ENCODE measurements around the gene ADAMTS8.

DNA sequence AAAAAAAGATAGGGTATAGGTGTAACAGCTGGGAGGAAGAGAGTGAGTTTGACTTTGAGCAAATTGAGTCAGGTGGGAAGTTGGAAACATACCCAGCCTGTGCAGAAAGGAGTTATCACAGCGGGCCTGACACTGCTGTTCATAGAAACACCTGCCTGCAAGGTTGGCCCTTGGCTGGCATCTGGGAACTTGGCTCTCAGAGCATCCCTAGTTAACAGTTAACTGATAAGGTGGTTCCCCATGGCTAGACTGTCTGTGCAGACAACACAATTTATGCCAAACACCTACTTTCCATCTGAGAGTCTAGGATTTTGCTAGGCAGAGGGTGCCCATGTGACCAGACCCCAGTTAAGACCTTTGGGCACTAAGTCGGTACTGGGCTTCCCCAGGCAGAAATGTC, 31.4 kb downstream of the ADAMTS8 start:
- TF ChIP-seq, protein P1, sequence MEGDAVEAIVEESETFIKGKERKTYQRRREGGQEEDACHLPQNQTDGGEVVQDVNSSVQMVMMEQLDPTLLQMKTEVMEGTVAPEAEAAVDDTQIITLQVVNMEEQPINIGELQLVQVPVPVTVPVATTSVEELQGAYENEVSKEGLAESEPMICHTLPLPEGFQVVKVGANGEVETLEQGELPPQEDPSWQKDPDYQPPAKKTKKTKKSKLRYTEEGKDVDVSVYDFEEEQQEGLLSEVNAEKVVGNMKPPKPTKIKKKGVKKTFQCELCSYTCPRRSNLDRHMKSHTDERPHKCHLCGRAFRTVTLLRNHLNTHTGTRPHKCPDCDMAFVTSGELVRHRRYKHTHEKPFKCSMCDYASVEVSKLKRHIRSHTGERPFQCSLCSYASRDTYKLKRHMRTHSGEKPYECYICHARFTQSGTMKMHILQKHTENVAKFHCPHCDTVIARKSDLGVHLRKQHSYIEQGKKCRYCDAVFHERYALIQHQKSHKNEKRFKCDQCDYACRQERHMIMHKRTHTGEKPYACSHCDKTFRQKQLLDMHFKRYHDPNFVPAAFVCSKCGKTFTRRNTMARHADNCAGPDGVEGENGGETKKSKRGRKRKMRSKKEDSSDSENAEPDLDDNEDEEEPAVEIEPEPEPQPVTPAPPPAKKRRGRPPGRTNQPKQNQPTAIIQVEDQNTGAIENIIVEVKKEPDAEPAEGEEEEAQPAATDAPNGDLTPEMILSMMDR (IDR thresholded peaks at IDR 0.05 in 8 of 11, conservative IDR thresholded peaks at IDR 0.05 in 3 of 11): no peak
- TF ChIP-seq POLR2A (IDR thresholded peaks at IDR 0.05): no peak

All from spleen (tissue), 7 donors.